ENCODE measurements around the gene TMTC3. TPM values are rescaled to one million over a fixed set of nuclear protein-coding genes. Genes with fewer than 3 reads are reported as not detected.
"Not testable (repeated sequence)": the region's sequence is repeated elsewhere in the genome, so short reads cannot be mapped to it uniquely, and the experiment has no call there.

The TMTC3 gene
- total RNA-seq, 1 experiment from 2014 or later, result 4.2 TPM

GRCh38 chr12:88166179-88166578 lies 24.1 kb downstream of the TMTC3 start:
- DNase-seq (ENCODE audit: low spot score), result no peak

DNA sequence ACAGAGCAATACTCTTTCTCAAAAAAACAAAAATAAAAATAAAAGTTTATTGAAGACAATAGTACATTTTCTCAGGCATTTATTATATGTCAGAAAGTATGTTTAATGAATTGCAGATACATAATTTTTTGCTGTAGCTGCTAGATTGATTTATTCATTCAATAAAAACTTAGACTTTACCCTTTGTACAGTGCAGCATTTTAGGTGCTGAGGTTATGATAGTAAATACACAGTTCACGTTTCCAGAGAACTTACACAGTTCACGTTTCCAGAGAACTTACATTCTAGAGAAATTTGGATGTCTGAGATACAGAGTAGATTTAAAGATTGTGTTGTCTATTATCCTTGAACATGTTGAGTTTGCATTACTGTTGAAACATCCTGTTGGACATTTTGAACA lies 25.3 kb downstream of the TMTC3 start:
- DNase-seq (ENCODE audit: low spot score), result no peak

DNA sequence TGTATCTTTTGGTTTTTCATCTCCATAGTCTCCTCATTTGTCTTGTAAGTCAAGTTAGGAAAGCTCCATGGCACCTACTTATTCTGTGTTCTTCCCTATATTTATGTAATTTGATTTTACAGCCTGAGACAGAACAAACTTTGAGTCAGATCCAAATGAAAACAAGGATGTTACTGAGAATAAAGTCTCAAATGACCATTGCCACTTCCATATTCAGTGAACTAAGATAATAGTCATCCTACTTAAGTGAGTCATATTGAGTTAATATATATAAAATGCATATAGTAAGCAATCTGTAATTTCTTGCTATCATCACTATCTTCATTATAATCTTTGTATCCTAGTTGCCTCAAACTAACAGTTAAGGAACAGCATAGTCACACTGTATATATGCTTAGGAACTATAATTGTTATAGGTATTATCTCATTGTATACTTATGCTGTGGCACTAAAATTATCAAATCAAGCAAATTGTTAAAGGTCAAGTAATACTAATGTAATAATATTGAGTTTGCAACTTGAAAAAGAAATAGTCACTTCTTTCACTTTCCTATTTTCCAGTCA lies 30.8 kb downstream of the TMTC3 start:
- no peak for DNase-seq (ENCODE audit: low spot score)

DNA sequence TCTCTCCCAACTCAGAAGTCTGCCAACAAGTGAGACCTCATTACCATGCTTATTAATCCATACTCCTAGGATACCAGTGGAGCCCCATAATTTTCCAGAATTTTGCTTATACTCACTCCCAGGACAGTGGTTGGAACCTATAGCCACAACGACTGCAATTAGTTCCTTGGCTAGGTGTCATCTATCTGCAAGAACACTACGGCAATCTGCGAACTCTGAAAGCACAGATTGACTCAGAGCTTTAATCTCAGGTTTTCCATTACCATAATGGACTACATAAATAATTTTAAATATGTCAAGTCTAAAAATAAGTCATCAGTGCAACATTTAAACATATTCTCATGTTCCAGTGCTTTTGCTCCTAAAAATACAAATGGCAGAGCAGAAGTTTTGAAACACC lies 33.4 kb downstream of the TMTC3 start:
- DNase-seq (ENCODE audit: low spot score), result no peak

DNA sequence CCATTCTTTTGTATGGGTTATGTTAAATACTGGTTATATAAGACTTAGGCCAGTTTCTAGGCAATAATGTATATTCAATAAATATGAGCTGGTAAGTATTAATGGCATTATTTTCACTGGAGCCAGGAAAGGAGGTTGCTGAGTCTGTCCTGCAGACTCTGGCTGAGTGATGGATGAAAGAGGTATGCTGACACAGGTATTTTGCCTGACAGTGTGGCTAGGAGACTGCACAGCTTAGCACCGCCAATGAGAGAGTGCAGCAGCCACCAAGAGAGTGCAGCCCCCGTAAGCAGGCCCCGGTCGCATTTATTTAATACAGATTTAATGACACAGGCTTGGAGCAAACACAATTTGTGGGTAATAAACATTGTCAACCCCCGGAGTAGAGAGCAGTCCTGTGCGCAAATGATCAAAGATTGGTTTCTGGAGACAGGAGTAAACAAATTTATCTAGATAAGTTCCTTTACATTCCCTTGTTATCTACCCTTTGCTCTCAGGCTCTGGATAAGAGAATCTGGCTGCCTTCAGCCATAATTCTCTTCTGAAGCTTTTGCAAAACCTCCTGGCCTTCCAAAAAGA lies 37.4 kb downstream of the TMTC3 start:
- DNase-seq (ENCODE audit: low spot score), result no peak

DNA sequence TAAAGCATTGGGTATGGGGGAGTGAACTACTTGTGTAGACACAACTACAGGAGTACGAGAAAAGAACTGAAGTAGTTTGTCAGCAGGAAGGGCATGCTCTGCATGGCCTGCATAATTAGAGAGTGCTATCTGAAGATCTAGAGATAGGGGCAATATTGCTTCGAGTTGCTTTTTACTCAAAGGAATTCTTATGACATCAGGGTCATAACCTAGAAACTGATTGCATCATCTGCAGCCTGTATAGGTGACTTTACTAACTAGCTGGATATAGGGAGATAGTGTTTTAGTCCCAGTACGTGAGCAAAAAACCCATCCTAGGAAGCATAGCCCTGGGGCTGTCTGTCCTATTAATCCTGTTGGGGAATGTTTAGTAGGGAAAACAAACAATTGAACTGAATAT lies 39.8 kb downstream of the TMTC3 start:
- no peak for DNase-seq (ENCODE audit: low spot score)

GRCh38 chr12:88182416-88182815 lies 40.3 kb downstream of the TMTC3 start:
- no peak for DNase-seq (ENCODE audit: low spot score)

GRCh38 chr12:88184196-88184595 lies 42.1 kb downstream of the TMTC3 start:
- DNase-seq (ENCODE audit: low spot score), result no peak

DNA sequence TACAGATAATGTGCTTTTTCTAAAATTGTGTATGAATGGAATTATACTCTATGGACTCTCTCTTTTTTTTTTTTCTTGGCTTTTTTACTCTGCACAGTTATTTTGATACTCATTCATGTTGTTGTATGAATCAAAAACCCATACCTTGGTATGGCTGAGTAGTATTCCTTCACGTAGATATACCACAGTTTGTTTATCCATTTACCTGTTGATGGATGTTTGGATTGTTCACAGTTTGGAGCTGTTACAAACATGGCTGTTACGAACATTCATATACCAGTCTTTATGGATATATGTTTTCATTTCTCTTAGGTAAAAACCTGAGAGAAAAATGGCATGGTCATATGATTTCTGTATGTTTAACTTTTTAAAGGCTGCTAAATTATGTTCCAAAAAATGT lies 43.2 kb downstream of the TMTC3 start:
- no peak for DNase-seq (ENCODE audit: low spot score)

GRCh38 chr12:88185988-88186387 lies 43.9 kb downstream of the TMTC3 start:
- peak; percentile 54 for DNase-seq (ENCODE audit: low spot score)

GRCh38 chr12:88187571-88187970 lies 45.5 kb downstream of the TMTC3 start:
- DNase-seq (ENCODE audit: low spot score), result no peak

DNA sequence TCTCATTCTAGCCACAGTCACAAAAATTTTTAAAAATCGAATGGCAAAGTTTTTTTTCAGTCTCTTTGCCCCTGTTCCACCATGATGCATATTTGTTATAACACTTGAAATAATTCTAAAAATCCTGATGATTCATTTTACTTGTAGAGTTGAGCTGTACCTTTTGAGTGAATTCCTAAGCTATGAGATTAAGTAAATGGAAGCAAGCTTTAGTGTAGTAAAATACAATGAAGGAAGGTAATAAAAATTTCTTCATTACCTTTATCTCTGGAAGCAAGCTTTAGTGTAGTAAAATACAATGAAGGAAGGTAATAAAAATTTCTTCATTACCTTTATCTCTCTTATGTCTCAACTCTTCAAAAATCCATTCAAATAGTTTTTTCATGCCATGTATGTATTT lies 46.1 kb downstream of the TMTC3 start:
- DNase-seq (ENCODE audit: low spot score), result no peak

GRCh38 chr12:88192426-88192825 lies 50.3 kb downstream of the TMTC3 start:
- DNase-seq (ENCODE audit: low spot score), result no peak

GRCh38 chr12:88194868-88195267 lies 52.8 kb downstream of the TMTC3 start:
- no peak for DNase-seq (ENCODE audit: low spot score)

- DNase-seq (ENCODE audit: low spot score), result no peak
Observed at GRCh38 chr12:88200029-88200428, 57.9 kb downstream of the TMTC3 start.

DNA sequence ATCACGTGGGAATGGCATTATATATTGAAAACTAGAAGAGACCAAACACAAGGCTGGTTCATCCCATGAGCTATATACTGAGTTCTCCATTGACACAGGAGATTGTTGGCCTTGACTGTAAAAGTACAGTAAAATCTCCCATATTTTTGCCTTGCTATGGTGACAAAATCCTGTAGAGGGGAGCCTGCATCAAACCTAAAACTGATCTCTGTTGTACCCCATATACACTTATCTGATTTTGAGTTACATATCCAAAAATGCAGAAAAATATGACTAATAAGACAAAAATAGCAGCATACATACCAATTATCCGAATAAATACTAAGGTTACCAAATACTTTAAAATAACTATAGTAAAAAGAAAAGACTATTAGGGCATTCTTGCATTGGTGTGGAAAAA lies 60.4 kb downstream of the TMTC3 start:
- DNase-seq (ENCODE audit: low spot score), result no peak

- no peak for DNase-seq (ENCODE audit: low spot score)
Observed at GRCh38 chr12:88206601-88207000, 64.5 kb downstream of the TMTC3 start.

GRCh38 chr12:88207921-88208620 lies 66.0 kb downstream of the TMTC3 start:
- no peak for DNase-seq (ENCODE audit: low spot score)

DNA sequence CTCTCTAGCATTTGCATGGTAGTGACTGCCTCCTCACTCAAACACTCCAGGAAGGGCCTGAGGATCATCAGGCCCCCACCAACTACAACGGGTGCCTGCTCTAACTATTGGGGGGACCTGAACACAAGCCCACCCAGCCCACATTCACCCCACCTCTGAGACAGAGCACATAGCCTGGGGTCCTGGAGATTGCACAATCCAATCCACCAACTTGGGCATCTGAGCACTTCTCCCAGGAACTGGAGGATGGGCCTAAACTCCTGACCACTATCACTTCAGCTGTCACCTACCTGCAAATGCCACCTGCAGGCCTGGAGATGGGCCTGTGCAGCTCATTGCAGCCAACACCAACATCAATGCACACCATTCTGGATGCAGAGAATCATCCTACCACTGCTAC lies 66.6 kb downstream of the TMTC3 start:
- DNase-seq (ENCODE audit: low spot score), result no peak

- not testable (repeated sequence) for DNase-seq (ENCODE audit: low spot score)
Observed at GRCh38 chr12:88210311-88210710, 68.2 kb downstream of the TMTC3 start.

GRCh38 chr12:88218293-88218692 lies 76.2 kb downstream of the TMTC3 start:
- no peak for DNase-seq (ENCODE audit: low spot score)

DNA sequence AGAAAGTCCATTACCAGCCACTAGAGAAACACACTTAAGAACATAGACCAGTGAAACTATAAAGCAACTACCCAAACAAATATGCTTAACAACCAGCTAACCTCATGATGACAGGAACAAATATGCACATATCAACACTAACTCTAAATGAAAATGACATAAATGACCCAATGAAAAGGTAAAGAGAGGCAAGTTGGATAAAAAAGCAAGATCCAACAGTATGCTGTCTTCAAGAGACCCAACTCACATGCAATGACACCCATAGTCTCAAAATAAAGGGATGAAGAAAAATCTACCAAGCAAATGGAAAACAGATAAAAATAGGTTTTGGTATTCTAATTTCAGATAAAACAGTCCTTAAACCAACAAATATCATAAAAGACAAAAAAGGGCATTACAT lies 77.8 kb downstream of the TMTC3 start:
- no peak for DNase-seq (ENCODE audit: low spot score)

DNA sequence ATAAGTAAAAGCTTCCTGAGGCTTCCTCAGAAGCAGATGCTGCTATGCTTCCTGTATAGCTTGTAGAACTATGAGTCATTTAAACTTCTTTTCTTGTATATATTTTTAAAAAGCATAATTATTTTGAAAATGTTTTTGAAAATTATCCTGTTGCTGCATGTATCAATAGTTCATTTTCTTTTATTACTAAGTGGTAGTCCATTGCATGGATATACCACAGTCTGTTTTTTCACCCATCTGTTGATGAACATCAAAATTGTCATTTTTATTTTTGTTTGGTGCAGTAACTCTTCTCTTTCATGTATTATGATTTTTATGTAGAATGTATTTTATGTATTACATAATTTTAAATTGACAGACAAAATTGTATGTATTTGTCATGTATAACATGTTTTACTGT lies 81.4 kb downstream of the TMTC3 start:
- DNase-seq (ENCODE audit: low spot score), result no peak
